NCI-H82 treated with DMSO at 0.1 percent for 48 hours (cell line): Measurements from ENCODE around the gene SLMAP.

Source experiments
- DNase-seq: peaks from one replicate; lab custom pipeline; 2025; ENCODE audit not compliant: unreplicated experiment; lab: John Stamatoyannopoulos, UW

SLMAP gene

DNA sequence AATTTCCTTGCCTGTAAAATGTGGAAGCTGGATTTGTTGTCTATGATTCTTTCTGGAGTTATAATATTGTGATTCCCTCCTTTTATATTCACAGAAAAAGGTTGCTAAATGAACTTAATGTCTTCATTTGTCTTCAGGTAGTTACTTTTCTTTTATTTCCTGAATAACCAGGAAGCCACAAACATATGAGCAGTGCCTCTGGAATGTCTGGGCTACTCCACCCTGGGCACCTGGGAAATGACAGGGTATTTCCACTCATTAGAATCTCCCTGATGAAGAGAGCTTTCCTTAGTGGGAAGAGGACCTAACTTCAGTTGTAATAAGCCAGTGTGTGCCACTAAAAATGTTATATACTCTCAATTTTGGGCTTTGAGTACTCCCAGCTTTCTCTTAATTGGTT, 3.8 kb upstream of the SLMAP start:
- DNase-seq, result no peak

DNA sequence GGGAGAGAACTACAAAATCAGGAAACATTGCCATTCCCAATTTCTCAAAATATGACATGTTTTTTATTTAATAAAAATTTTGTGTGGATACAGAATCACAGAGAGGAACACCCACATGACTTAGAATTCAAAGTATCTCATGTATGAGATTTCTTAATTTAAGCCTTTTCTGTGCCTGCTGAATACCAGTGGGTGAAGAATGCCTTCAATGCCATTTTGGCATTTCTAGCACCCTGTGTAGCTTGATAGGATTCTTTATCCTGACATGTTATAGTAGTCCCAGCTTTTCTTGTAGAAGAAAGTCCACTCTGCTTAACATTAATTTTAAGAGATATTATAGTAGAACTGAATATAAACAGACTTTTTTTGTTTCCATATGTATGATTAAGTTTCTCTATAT, 3.1 kb upstream of the SLMAP start:
- no peak for DNase-seq

DNA sequence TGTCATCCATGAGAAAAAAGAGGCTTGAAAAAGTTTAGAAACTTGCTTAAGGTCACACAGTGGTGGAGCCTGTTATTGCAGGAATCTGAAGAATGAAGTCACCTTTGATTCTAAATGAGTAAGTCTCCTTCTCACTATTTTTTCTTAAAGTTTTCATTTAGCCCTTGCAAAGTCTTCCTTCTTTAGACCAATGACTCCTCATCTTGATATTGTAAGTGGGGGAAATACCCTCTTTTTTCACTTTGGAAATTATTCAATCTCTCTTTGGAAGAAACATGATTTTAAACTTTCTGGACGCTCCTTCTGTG, 787 bp upstream of the SLMAP start:
- no peak for DNase-seq

DNA sequence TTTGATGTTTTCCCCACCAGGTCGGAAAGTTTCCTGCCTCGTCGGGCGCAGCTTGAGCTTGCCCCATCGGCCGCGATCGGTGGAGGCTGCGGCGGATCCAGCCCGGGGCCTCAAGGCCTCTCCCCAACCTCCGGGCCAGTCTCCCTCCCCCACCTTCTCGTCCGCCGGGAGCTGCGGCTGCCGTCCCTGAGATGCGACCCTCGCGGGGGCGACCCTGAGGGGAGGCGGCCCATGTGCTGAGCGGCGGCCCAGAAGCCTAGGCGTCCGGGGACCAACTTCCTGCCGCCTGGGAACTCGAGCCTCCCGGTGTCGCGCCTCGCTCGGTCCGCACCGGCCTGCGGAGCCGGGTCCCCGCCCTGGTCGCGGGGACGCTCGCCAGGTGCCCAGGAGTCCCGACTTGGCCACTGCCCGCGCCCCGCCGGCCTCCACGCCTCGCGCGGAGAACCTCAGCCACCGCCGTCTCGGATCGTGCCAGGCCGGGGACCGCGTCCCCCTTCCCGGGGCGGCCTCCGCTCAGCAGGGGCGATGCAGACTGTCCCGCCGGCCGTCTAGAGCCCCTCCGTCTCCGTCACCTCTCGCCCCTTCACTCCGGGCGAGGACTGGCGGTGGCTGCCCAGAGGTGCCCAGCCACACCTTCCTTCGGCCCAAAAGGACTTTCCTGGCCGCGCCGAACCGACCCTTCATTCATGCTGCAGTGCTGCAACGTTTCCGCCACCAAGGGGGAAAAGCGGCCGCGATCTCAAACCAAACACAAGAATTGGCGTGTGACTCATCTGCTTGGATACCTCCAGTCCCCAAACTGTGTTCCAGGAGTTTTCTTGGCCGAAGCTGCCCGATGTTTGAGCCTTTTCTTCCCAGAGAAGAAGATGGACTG, 656 bp downstream of the SLMAP start:
- no peak for DNase-seq

DNA sequence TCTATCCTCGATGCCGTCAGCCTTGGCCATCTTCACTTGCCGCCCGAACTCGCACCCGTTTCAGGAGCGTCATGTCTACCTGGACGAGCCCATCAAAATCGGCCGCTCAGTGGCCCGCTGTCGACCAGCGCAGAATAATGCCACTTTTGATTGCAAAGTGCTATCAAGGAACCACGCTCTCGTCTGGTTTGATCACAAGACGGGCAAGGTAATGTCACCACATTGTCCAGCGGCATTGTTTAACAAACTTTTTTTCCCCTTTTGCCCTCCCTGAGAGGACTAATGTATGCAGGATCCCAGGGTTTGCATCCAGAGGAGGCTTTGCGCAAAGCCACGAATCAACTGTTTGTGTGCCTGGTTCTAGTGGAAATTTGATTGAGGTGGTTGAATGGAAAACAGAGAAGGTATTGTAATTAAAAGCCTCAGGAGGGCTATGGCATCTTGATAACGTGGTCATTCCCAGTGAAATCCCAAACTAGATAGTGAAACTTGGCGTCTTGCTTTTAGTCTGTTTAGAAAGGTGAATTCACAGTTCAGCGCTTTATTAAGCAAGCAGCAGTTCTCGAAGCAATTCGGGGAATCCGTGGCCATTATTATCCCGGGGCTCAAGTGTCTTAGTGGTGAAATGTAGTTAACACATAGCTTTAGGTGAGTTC, 1.7 kb downstream of the SLMAP start:
- no peak for DNase-seq

DNA sequence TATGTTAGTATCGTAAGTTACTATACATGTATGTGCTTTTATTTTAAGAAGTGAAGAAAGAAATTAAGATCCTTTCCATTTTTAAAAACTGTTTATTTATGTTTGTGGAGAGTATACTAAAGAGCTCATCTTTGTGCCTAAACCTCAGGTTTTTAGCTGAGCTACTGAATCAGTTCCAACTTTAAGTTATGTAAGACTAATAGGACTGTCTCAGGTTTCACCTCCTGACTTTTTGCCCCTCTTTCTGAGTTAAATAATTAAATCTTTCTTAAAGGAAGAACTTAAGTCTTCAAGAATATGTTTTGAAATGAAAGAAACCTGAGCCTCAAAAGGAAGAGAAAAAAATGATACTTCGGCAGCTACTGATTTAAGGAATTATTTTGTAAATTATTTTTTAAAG, 2.6 kb downstream of the SLMAP start:
- no peak for DNase-seq

DNA sequence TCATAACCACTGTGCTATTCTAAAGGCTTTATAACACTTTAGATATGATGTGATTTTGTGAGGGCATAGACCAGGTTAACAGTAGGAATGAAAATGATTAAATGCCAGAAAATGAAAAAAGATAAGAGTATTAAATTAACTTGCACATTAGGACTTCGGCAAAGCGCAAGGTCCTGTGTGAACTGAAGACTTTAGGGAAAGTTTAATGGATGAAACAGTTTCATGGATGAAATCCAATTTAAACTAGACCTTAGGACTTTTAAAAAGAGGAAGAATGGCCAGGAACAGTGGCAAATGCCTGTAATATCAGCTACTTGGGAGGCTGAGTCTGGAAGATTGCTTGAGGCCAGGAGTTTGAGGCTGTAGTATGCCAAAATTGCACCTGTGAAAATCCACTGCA, 8.7 kb downstream of the SLMAP start:
- no peak for DNase-seq

DNA sequence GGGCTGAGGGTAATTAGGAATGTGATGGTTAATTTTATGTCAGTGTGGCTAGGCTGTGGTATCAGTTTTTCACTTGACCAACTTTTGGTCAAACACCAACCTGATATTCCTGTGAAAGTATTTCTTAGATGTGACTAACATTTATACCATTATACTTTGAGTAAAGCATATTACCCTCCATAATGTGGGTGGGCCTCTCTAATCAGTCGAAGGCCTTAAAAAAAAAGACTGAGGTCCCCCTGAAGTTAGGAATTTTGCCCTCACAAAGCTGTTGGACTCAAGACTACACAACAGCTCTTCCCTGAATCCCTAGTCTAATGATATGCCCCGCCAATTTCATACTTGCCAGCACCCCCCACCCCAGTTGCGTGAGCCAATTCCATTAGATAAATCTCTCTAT, 12.5 kb downstream of the SLMAP start:
- DNase-seq, result no peak

DNA sequence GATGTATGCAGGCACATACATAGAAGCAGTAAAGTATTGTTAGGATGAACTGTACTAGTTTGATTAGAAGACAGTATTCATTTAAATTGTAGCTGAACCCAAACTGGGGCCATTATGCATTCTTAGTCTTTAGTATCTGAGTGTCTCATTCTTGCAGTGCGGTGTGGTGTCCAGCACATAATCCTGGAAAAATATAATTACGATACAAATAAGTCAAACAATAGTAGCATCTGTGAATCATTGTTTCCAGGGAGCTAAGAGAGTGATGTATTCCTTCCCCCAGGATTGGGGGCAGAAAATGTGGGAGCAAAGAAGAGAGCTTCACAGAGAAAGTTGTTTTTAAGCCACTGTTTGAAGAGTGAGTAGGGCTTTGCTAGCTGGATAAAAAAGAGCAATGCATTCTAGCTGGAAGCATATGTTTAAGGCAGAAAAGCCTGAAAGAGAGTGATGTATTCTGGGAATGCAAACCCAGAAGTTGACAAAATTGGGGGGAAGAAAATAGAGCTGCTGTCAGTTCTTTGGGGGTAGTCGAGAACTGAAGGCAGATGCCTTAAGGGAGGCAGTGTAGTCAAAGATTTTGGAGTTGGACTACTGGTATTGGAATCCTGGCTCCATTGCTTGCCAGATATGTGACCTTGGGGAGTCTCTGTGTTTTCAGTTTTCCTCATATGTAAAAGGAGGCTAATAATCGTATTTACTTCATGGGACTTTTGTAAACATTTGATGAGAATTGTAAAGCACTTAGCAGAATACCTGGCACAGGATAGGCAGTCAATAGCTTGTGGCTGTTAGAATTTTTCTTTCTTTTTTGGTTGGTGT, 14.1 kb downstream of the SLMAP start:
- DNase-seq, result no peak

DNA sequence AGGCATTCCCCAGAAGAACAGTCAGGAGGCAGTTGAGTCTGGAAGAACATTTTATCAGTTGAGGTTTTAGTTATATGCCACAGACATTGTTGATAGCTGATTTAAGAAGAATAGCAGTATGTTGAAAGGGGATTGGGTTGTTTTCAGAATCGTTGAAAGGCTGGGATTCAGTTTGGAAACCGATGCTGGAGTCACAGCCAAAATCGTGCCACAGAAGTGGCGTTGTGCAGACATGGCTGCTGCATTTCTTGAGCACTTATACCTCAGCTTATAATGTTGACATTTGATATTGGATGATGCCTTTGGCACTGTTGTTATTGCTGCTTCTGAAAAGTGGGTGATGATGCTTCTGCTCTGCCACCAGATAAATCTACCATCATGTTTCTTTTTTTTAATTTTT, 16.1 kb downstream of the SLMAP start:
- DNase-seq, result no peak

DNA sequence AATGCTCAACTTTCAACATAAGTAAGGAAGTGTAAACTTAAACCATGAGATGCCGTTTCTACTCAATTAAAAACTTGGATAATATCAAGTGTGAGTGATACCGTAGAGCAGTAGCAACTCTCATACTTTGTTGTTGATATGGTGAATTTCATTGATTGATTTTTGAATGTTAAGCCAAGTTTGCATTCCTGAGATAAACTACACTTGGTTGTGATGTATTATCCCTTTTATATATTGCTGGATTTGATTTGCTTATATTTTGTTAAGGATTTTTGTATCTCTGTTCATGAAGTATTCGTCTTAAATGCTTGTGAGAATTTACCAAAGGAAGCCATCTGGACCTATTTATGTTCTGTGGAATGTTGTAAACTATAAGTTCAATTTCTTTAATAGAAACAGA, 21.7 kb downstream of the SLMAP start:
- DNase-seq, result no peak

DNA sequence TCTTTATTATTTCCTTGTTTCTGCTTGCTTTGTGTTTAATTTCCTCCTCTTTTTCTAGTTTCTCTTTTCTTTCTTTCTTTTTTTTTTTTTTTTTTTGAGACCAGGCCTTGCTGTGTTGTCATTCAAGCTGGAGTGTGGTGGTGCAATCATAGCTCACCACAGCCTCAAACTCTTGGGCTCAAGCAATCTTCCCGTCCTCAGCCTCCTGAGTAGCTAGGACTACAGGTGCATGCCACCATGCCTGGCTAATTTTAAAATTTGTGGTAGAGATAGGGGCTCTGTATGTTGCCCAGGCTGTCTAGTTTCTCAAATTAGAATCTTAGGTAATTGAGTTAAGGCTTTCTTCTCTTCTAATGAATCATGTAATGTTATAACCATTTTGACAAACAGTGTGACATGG, 22.4 kb downstream of the SLMAP start:
- no peak for DNase-seq

DNA sequence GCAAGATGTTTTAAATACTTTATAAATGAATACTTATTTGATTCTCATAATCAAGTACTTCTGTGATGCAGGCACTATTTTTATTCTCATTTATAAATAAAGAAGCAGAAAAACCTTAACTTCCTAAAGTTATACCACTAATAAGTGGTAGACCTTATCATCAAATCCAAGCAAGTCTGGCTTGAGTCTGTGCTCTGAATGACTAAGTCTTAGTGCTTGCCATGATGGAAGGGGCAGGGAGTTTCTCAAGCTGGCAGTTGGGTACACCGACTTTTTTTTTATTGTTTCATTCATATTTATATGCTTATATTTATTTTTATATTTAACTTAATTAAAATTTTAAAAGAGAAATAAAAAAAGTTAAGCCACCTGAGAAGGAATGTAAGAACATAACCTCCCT, 23.6 kb downstream of the SLMAP start:
- DNase-seq, result no peak

DNA sequence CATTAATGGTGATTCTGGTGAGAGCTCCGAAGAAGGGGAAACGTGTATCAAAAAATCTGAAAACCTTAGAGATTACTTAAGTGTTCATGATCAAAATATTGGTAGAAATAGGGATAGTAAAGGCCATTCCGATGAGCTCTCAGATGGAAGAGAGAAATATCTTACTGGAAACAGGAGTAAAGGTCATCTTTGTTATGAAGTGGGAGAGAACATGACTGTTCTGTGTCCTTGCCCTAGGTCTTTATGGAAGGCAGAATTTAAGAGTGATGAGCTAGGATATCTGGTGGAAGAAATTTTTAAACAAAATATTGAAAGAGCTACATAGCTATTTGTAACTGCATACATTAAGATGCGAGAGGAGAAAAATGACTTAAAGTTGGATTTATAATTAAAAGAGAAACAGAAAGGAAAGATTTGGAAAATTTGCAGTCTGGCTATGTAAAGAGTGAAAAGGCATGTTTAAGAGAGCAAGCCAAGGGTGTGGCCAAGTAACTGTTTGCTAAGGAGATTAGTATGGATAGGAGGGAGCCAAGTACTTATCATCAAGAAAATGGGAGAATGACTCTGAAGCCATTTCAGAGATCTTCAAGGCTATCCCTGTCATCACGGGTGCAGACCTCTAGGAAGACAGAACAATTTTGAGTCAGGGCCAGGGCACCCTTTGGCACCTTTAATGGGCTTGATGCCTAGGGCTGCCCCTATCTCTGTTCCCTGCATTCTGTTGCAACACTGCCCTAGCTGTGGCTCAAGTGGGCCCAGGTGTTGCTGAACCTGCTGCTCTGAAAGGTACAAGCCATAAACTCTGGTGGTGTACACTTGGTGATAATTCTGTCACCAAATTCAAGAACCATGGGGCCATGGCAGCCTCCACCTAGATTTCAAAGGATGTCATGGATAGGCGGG, 27.3 kb downstream of the SLMAP start:
- no peak for DNase-seq

DNA sequence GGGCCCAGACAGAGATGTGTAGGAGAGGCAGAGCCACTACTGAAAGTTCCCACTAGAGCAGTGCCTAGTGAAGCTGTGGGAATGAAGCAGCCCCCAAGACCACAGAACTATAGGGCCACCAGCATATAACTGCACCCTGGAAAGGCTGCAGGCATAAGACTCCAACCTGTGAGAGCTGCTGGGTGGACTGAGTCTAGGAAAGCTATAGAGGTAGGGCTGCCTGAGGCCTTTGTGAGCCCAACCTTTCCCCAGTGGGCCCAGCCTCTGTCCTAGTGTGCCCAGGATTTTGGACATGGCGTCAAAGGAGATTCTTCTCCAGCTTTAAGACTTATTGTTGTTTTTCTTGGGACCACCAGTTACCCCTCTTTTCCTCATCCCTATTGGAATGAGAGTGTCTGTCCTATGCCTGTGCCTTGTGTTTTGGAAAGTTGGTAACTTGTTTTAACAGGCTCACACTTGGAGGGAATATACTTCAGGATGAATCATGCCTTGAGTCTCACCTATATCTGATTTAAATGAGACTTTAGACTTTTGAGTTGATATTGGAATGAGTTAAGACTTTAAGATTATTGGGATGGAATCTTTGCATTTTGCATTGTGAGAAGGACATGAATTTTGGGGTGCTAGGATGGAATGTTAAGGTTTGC, 28.1 kb downstream of the SLMAP start:
- no peak for DNase-seq

DNA sequence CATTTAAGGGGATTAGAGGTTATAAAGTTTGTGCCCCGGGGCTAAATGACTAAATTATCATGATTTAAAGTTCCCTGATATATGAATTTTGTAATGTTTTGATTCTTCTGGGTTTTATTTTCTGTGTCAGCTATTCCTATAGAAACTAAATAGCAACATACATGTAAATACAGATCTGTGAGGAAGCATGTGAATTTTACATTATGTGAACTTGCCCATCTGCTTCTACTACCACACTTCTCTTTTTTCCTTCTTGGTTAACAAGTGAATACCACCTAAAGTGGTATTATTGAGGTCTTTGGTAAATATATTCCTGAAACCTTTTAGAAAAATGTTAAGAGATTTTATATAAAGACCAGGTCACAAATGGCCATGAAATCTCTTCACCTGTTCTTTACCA, 29.3 kb downstream of the SLMAP start:
- DNase-seq, result no peak

DNA sequence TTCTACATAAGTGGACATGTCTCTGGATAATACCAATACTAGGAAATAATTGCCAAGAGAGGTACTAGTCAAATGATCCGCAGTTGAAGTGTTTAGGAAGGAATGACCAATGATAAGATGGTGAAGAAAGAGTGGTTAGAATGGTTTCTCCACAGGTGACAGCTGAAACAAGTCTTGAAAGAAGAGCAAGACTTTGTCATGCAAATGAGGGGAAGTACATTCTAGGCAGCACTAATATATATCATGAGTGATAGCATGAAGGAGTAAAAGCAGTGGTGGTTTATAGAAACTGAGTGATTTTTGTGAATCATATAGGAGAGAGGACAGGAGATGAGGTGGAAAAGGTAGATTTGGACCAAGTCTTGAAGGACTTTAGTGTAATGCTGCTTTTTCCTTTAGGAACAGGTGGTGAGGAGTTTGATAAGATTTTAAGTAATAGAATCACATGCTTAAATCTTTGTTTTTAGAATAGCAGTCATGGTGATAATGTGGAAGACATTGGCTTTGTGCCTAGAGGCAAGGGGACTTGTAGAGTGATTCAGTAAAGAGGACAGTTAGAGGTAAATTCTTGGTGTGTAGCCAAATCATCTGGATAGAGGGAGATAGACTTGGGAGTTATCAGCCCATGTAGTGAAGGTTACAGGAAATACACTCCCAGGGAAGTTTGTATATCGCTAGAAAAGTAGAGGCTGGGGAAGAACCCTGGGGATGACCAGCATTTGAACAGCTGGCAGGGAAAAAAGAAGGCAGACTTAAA, 31.9 kb downstream of the SLMAP start:
- DNase-seq, result no peak

DNA sequence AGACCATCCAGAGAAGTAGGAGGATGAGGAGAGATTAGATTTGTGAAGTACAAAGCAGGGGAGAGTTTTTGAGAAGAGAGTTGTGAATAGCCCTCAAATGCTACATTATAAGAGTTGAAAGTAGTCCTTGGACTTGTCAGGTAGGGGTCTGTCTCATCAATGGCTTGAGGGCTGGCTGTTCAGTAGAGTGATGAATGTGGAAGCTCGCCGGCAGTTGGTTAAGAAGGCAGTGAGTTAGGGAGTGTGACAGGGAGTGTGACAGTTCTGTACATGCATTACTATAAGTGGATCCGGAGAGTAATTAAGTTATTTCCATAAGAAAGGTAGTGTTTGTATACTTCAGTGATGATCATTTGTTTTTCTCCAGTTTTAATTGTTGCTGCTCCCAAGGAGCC, 32.5 kb downstream of the SLMAP start:
- DNase-seq, result no peak

DNA sequence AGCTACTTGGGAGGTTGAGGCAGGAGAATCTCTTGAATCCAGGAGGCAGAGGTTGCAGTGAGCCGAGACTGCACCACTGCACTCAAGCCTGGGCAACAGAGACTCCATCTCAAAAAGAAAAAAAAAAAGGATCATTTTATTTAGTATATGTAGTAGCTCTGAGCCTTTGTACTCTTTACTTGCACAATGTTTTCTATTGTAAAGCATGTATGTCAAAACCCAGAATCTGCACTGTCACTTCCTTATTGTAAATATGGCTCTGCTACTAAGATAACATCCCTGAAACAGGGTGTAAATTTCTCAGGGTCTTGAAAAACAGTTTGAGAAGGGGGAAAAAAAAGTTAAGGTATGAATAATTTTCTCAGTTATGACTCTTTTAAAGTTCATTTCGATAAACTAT, 35.1 kb downstream of the SLMAP start:
- DNase-seq, result no peak

DNA sequence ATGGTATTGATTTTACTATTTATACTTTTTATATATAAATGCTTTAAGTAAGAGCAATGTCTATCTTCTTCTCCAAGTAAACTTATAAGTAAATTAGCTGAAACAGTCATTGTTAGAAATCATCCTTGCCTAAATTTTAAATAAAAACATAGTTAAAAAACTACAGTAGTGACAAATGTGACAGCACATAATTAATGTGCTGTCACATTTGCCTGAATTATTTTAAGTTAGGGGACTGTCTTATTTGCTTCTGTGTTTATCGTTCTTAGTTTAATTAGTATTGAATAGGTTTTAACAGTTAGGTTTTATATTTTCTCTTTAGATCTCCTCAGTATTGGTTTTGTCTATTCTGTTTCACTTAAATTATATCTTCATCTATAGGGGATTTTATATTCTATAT, 36.1 kb downstream of the SLMAP start:
- no peak for DNase-seq
